ENCODE data around the gene CACNA2D2. TPM values are rescaled to one million over a fixed set of nuclear protein-coding genes. Genes with fewer than 3 reads are reported as not detected.

CACNA2D2 gene
- total and polyA plus RNA-seq, 2 of the 4 experiments (the other 2 are of a cell fraction), result 0.15 TPM; not detected in 1

GRCh38 chr3:50389414-50389767 lies 114.0 kb downstream of the CACNA2D2 start:
- DNase-seq, result no peak
- Histone ChIP-seq H3K27me3 (ENCODE audit: control insufficient read depth, insufficient read depth, low read length) (peaks cover 66% of the 10 kb centered on the region), H2AFZ (replicated peaks; ENCODE audit: low read length, poor library complexity) (no peak overlapping the region), H3K4me1 (ENCODE audit: control insufficient read depth, insufficient read depth, low read length) (no peaks in the 10 kb centered on the region), H3K23ac (ENCODE audit: low read depth, low read length) (no peak overlapping the region), H2AK9ac (replicated peaks; ENCODE audit: low read depth, low read length, poor library complexity) (no peak overlapping the region), H4K20me1 (ENCODE audit: insufficient read depth, low read length) (no peaks in the 10 kb centered on the region), H3K9me3 (ENCODE audit: control insufficient read depth, insufficient read depth, low read length) (no peaks in the 10 kb centered on the region), H3K14ac (replicated peaks; ENCODE audit: low read depth, low read length) (no peak overlapping the region), H2BK5ac (ENCODE audit: low read depth, low read length, poor library complexity, severe bottlenecking) (no peak overlapping the region), H3K9ac (ENCODE audit: low read depth, low read length) (no peak overlapping the region), H4K8ac (ENCODE audit: low read depth in 2 of 2, low read length in 2 of 2) (no peak overlapping the region), H4K91ac (ENCODE audit: insufficient read depth, low read depth, low read length) (no peak overlapping the region), H3K9me1 (ENCODE audit: insufficient read depth, low read length) (no peaks in the 10 kb centered on the region), H3K18ac (ENCODE audit: low read depth, low read length) (no peak overlapping the region), H3K79me1 (ENCODE audit: low read depth in 1 of 2, low read length in 2 of 2) (no peaks in the 10 kb centered on the region), H4K5ac (ENCODE audit: low read depth, low read length) (no peak overlapping the region), H3K4me2 (ENCODE audit: low read depth, low read length) (no peak overlapping the region), H3K56ac (ENCODE audit: extremely low read depth, insufficient read depth, low read length) (no peak overlapping the region), H3K36me3 (ENCODE audit: control insufficient read depth, insufficient read depth, low read length) (no peaks in the 10 kb centered on the region), H2BK15ac (ENCODE audit: low read depth, low read length) (no peak overlapping the region), H2AK5ac (ENCODE audit: low read depth, low read length) (no peak overlapping the region), H2BK120ac (ENCODE audit: low read depth, low read length) (no peak overlapping the region), H3K4me3 (ENCODE audit: insufficient read depth, low read depth, low read length) (no peak overlapping the region), H3K4ac (ENCODE audit: low read depth, low read length) (no peak overlapping the region), H3K27ac (ENCODE audit: insufficient read depth, low read length) (no peak overlapping the region), H2BK20ac (ENCODE audit: low read depth, low read length) (no peak overlapping the region)
- no peak for TF ChIP-seq CHD1 (IDR thresholded peaks at IDR 0.05; ENCODE audit: low read depth, low read length)
- in situ Hi-C loops (cut with MboI; ENCODE audit: low sequenced_read_pairs), result no loop called here
- intact Hi-C loops (cut with micrococcal nuclease), result no loop called here
- dilution Hi-C loops (cut with HindIII; ENCODE audit: low sequenced_read_pairs, unreplicated experiment), result no loop called here
- ChIA-PET POLR2A (ENCODE audit: unreplicated experiment) (no interaction called here), CTCF (no interaction called here)
- no TSS peak for BruUV-seq (replicated peaks)
- ATAC-seq (ENCODE audit: low read depth), result no peak
- 50% methylated on average over 1 of the region's 6 CpGs; no CpG with 5 or more reads in 1 of the 2 experiments for WGBS, 2 experiments (ENCODE audit: extremely low coverage in 2 of 2, insufficient read length in 1 of 2)
